Right renal cortex interstitium (tissue), 3 donors: Measurements from ENCODE around the gene ABLIM1. TPM values are rescaled to one million over a fixed set of nuclear protein-coding genes. Genes with fewer than 3 reads are reported as not detected.

Source experiments
- DNase-seq, 3 donors: peaks; one replicate each; pipeline ENCODE4 v3.0.0-alpha.2; 2013; ENCODE audit warnings: low read depth in 3 of 3, low spot score in 2 of 3
- polyA plus RNA-seq, 3 donors: library from polyadenylated mRNA; unstranded; fragments of 120-200 nt; gene quantifications; one replicate each; pipeline ENCODE4 v1.2.1, GENCODE V29; 2013; ENCODE audit not compliant: insufficient read length in 3 of 3

The ABLIM1 gene
- polyA plus RNA-seq, 3 donors, result 96.0 to 102 (median 98.3) TPM

DNA sequence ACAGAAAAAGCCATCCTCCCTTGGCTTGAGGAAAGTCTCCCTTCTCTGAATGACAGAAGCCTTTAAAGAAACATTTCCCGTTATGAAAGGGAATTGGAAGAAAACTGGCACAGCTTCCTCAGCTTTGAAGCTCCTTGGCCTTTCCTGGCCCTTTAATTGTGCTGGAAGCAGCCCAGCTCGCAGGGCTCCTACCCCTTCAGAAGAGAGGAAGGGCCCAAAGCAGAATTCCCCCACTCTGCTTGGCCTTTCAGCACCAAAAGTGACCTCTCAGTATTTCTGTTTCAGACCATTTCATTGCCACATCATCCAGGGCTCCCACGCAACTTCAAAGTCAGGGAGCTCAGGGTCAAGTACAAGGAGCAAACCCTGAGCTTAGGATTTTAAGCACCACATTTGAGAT lies 258.0 kb downstream of the ABLIM1 start:
- DNase-seq, result no peak

GRCh38 chr10:114399576-114399975 lies 258.5 kb downstream of the ABLIM1 start:
- no peak for DNase-seq

DNA sequence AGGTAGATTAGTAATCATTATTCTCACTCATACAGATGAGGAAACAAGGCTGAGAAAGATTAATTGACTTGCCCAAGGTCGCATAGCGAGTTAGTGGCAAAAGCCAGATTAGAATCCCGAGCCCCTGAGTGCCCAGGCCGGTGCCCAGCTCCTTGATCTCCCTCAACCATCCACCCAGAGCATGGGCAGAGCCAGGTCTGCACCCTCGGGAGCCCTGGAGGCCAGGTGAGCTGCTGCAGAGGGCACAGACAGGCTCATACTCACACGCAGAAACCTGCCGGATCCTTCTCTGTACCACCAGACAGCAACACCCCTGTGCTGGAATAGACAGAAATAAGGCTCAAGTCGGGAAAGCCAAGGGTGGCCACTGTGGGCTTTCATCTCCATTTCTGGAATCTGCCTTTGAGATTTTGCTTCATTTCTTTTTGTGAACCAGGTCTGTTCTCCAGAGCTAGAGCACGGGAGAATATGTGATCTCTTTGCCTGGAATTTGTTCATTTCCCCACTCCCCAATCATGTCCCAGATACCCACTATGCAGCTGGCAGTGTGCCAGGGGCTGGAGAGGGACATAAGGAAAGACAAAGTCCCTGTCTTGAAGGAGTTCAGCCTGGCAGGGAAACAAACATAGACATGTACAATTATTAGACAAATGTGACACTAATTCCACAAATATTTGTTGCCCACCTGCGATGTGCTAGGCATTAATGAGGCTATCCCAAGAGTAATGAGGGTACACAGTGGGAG lies 259.3 kb downstream of the ABLIM1 start:
- no peak for DNase-seq

- DNase-seq, result no peak
Measured at GRCh38 chr10:114397651-114398145, 260.4 kb downstream of the ABLIM1 start.

GRCh38 chr10:114396464-114396863 lies 261.6 kb downstream of the ABLIM1 start:
- no peak for DNase-seq

DNA sequence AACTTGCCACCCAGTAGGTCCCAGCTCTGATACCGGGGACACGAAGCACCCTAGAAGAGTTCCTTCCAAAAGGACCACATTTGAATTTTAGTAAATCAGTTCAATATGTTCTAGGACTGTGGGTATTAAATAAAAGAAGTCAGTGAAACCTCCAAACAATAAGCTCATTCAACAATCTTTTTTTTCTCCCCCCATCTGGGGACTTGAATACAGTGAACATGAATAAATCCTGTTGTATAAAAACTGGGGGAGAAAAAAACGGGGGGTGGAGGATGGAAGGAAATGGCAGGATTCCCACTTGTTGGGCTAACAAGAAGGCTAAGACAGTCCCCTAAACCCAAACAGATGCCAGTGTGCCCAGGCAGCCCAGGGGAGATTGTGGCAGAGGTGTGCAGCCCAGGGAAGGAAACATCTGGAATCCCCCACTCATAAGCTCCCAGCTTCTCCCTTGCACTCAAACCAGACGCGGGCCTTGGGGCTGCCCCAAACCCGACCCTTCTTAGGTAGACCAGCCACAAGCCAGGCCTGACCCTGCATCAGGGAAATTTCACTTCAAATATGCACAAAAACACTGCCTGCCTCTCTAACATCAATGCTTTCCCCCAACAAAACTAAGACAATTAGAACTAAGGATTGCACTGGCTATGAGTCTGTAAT lies 262.6 kb downstream of the ABLIM1 start:
- DNase-seq, result no peak

DNA sequence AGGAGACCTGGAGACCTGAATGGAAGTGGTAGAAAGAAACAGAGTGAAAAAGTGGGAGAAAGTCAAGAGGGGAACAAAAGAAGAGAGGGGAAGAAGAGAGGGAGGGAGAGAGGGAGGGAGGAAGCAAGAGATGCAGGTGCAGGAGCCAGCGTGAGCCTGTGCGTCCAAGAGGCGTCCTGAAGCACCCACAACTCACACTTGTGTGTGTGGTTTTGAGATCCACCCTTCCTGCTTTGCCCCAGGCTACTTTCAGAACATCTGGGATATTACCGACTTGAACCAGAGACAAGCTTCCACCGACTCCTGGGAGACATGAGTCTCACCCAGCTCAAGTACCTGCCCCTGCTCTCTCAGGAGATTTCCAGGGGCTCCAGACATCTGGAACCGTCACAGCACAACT lies 263.5 kb downstream of the ABLIM1 start:
- DNase-seq, result no peak

DNA sequence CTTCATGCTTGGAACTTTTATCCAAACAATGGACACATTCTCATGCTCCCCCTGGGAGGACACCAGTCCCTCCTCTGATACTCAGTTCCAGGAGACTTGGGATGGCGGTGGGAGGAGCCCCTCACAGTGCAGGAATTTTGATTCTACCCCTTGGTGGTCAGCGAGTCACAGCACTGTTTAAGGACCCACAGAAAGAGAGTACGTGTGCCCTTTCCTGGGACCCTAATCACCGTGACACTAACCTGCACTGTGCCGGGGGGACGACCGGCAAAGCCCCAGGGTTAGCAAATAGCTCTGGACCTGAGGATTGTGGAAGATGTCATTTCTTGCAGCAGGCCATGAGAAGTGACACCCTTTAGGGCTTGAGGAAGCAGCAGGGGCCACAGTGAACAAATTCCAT lies 264.2 kb downstream of the ABLIM1 start:
- no peak for DNase-seq

DNA sequence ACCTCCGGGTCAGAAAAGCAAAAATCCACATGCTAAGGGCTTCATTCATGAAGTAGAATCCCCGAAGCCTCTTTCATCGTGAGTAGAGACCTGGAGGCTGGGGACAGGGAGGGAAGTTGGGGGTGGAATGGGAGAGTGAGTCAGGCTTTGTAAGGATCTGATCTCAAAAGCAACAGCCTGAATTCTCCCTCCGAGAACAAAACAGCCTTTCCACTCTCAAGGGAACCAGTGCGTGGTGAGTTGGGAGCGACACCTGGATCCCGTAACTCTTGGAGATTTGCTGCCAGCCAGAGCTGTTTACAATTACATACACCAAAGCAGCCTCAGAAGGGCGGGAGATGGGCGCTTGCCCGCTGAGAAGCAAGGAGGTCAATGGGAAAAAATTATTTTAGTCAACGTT lies 264.6 kb downstream of the ABLIM1 start:
- DNase-seq, result no peak

- DNase-seq, result no peak
Measured at GRCh38 chr10:114392112-114392835, 265.8 kb downstream of the ABLIM1 start.

GRCh38 chr10:114391599-114391998 lies 266.5 kb downstream of the ABLIM1 start:
- DNase-seq, result no peak

- no peak for DNase-seq
Measured at GRCh38 chr10:114389426-114389825, 268.6 kb downstream of the ABLIM1 start.

- no peak for DNase-seq
Measured at GRCh38 chr10:114388275-114388674, 269.8 kb downstream of the ABLIM1 start.

DNA sequence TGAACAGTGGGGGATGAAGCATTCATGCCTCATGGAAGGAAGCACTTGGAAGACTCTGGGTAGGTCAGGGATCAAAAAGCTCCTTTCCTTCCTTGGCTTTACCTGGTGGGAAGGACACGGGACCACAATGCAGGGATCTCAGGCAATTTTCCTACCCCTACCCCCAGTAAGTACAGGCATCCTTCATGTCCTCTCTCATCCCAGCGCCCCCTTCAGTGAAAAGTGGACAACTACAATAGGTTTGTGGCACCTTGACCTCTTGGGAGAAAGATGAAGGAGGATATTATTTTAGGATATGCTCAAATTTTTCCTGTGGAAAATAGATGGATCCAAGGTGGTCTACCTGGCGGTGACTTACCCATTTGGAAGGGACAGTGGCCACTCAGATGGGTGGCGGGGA lies 270.3 kb downstream of the ABLIM1 start:
- no peak for DNase-seq

DNA sequence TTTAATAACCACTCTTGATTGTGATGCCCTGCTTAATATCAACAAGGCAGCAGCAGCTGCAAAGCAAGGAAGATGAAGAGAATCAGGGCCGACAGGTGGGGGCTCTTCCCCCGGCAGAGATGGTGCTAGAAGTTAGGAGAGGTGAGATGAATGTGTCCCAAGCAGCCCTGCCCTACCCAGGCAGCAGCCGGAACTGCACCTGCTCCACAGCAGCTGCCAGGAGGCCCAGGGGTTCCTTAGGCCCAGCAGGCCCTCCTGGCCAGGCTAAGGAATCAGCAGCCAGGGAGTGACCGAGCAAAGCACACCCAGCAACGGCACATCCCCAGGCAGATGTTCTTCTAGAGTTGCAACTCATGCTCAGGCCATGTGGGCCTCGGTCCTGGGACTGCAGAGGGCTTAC lies 271.6 kb downstream of the ABLIM1 start:
- DNase-seq, result no peak

DNA sequence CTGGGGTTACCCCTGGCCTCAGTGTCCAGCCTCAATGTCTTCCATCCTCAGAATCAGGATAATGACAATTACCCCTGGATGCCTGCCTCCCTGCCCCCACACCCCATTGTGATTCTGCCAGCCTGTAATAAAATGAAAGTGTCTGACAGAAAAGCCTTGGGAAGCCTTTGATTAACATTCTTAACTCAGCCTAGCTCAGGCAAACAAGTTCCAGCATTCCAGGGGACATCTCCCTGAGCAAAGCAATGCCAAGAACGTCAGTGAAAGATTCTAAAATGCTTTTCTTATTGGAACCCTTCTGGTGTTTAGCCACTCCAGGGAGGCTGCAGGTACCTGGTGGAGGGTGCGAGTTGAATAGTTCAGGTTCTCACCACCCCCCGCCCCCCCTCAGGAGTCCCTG lies 272.5 kb downstream of the ABLIM1 start:
- DNase-seq, result no peak

DNA sequence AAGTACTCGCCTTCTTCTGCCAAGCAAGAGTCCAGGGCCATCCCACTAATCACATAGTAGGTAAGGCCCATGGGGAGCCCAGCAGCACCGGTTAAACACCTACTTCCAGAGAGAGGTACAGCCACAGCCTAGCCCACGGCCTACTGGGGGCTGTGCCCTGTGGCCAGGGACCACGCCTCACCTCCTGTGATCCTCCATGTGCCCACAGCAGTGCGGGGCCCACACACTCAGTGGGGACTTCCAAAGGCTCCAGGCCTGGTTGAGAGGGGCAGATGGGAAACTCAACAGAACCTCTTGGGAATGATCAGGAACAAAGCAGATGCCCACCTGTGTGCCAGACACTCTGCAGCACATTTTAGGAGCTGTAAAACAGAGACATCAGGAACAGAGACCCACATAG lies 273.5 kb downstream of the ABLIM1 start:
- DNase-seq, result no peak

DNA sequence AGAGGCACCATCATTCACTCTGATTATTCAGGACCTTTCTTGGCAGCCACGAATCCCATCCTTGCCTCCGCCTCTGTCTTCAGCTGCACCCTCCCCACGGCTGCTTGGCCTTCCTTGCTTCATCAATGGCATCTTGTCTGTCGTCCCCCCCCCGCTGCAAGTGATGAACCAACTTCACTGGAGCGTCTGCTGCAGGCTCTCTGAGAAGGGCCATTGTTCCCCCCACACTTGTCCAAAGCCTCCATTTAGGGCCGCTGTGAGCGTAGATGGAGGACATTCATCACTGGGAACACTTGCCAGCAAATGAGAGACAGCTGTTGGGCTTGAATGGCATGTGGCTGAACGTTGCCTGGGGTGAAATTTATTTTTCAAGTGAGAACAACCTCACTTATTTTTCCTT lies 273.9 kb downstream of the ABLIM1 start:
- DNase-seq, result no peak
